ENCODE data around the gene ZNF628.

The ZNF628 gene

GRCh38 chr19:55435020-55435419, 41.4 kb upstream of the ZNF628 start:
- TF ChIP-seq, protein P1, sequence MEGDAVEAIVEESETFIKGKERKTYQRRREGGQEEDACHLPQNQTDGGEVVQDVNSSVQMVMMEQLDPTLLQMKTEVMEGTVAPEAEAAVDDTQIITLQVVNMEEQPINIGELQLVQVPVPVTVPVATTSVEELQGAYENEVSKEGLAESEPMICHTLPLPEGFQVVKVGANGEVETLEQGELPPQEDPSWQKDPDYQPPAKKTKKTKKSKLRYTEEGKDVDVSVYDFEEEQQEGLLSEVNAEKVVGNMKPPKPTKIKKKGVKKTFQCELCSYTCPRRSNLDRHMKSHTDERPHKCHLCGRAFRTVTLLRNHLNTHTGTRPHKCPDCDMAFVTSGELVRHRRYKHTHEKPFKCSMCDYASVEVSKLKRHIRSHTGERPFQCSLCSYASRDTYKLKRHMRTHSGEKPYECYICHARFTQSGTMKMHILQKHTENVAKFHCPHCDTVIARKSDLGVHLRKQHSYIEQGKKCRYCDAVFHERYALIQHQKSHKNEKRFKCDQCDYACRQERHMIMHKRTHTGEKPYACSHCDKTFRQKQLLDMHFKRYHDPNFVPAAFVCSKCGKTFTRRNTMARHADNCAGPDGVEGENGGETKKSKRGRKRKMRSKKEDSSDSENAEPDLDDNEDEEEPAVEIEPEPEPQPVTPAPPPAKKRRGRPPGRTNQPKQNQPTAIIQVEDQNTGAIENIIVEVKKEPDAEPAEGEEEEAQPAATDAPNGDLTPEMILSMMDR (IDR thresholded peaks at IDR 0.05), result no peak

DNA sequence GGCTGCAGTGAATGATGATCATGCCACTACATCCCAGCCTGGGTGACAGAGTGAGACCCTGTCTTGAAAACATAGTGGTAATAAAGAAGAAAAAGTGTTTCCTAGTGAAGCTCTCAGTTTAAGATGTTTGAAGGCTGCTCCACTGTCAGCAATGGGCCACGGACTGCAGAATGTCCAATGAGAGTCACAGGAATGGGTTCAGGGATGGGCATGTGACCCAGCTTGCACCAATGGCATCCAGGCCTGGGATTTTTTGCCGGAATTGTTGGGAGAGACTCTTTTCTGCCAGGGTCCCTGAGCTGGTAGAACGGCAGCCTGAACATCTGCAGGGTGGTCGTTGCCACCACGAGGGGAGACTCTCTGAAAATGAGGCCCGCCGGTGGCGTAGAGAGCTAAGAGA, 39.6 kb upstream of the ZNF628 start:
- intact Hi-C loops (cut with DNase I; ENCODE audit: low total_unique reads), result no loop called here
- peaks cover 5 to 79% of the 10 kb centered on the region in 2 donors for H3K27me3 ChIP-seq

More at GRCh38 chr19:55435020-55435419, 41.4 kb upstream of the ZNF628 start:
- peaks cover 0 to 5% (median 0%) of the 10 kb centered on the region in 4 donors for H3K4me1 ChIP-seq
- H3K36me3 ChIP-seq, result no peaks in the 10 kb centered on the region
- H3K9me3 ChIP-seq, result no peaks in the 10 kb centered on the region
- H3K27ac ChIP-seq, result no peak overlapping the region
- intact Hi-C loops (cut with DNase I; ENCODE audit: low total_unique reads), result no loop called here
- peaks cover 5 to 79% of the 10 kb centered on the region in 2 donors for H3K27me3 ChIP-seq
- DNase-seq, result no peak
- no peak overlapping the region for H3K4me3 ChIP-seq

DNA sequence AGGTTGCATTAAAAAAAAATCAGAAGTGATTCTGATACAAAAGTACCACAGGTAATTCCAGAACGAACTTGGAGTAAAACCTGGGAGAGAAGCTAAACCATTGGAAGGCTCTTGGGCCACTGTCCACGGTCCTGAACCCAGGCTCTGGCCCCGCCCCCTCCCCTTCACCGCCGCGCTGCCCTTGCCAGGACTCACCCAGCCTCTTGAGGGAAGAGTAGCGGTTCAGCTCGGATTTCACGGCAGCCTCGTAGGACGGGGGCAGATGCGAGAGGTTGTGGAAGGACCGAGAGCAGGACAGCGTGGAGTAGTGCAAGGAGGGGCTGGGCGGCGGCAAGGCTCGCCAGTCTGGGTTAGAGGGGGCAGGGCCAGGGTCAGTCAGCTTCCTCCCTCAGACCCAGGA, 39.0 kb upstream of the ZNF628 start:
- no peak for DNase-seq
- H3K27me3 ChIP-seq, result peaks cover 5 to 79% of the 10 kb centered on the region in 2 donors

More for the DNA sequence above, 39.6 kb upstream of the ZNF628 start:
- H3K4me1 ChIP-seq, result peaks cover 0 to 17% (median 5%) of the 10 kb centered on the region in 4 donors
- H3K9me3 ChIP-seq, result no peaks in the 10 kb centered on the region
- TF ChIP-seq, protein P1 (IDR thresholded peaks at IDR 0.05), result no peak
- no peak overlapping the region for H3K4me3 ChIP-seq
- no peak for DNase-seq
- no peak overlapping the region for H3K27ac ChIP-seq
- no peaks in the 10 kb centered on the region for H3K36me3 ChIP-seq

GRCh38 chr19:55439052-55439451, 37.4 kb upstream of the ZNF628 start:
- no peak overlapping the region for H3K4me3 ChIP-seq
- H3K36me3 ChIP-seq, result no peaks in the 10 kb centered on the region
- no peaks in the 10 kb centered on the region for H3K9me3 ChIP-seq
- H3K27ac ChIP-seq, result no peak overlapping the region
- TF ChIP-seq, protein P1 (IDR thresholded peaks at IDR 0.05), result no peak
- intact Hi-C loops (cut with DNase I; ENCODE audit: low total_unique reads), result no loop called here
- H3K27me3 ChIP-seq, result peaks cover 0 to 78% of the 10 kb centered on the region in 2 donors
- H3K4me1 ChIP-seq, result peaks cover 0 to 22% (median 9%) of the 10 kb centered on the region in 4 donors
- DNase-seq, result no peak

More for the DNA sequence above, 39.0 kb upstream of the ZNF628 start:
- Histone ChIP-seq H3K4me1 (peaks cover 0 to 23% (median 9%) of the 10 kb centered on the region in 4 donors), H3K27ac (no peak overlapping the region), H3K36me3 (no peaks in the 10 kb centered on the region), H3K9me3 (no peaks in the 10 kb centered on the region), H3K4me3 (no peak overlapping the region)
- TF ChIP-seq, protein P1 (IDR thresholded peaks at IDR 0.05), result no peak
- intact Hi-C loops (cut with DNase I; ENCODE audit: low total_unique reads), result no loop called here

DNA sequence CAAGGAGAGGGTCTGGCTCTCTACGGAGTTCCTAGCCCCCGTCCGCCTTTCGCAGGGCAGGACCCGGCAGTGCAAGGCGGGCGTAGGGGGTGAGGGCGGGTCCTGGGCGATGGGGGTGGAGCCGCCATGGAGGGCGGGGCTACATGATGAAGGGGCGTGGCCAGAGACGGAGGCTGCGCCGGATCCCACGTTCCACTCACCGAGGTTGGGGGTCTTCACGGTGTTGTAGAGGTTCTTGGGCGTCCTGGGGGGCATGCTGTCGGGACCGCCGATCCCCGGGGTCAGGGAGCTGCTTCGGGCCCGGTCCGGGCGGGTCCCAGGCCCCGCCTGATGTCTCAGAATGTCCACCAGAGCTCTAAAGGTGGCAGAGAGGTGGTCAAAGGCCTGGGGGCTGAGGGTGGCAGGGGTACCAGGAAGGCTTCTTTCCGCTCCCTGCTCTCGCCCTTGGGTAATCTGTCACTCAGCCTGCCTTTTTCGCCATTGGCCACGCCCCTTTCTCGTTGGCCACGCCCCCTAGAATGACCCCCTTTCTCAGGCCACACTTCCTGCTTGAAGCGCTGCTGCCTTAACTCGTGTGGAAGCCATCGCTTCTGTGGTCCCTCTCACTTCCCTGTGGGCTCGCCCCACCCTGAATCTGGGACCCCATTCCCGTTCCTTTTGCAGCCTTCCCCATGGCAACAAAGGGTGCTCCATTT, 35.9 kb upstream of the ZNF628 start:
- H3K27ac ChIP-seq, result no peak overlapping the region
- no peak for DNase-seq
- TF ChIP-seq, protein P1 (IDR thresholded peaks at IDR 0.05), result no peak

More for the DNA sequence above, 35.9 kb upstream of the ZNF628 start:
- Histone ChIP-seq H3K36me3 (no peaks in the 10 kb centered on the region), H3K4me1 (peaks cover 0 to 22% (median 9%) of the 10 kb centered on the region in 4 donors), H3K4me3 (no peak overlapping the region), H3K9me3 (no peaks in the 10 kb centered on the region), H3K27me3 (peaks cover 0 to 93% of the 10 kb centered on the region in 2 donors)
- intact Hi-C loops (cut with DNase I; ENCODE audit: low total_unique reads), result no loop called here

All from tibial artery (tissue), 4 donors.